PC-3 (cell line): ENCODE data around the gene ZNF732. TPM values are rescaled to one million over a fixed set of nuclear protein-coding genes. Genes with fewer than 3 reads are reported as not detected.

Experiments used
- ATAC-seq: fragments of 200-7000 bp; cut with Tn5 transposase; 2 replicates; pipeline ENCODE4 v1.9.1; 2020; ENCODE audit warnings: mild to moderate bottlenecking, moderate library complexity
- BruUV-seq: library from RNA; stranded (reverse); fragments of 400-500 nt; replicated peaks from 2 replicates; lab custom pipeline; 2021; lab: Mats Ljungman, UMichigan
- CTCF ChIA-PET: fragments of 300-600 bp; sonication (Branson Sonifier 250); formaldehyde crosslinking; loops from one replicate; lab custom pipeline; 2022; ENCODE audit warnings: antibody characterized with exemption; lab: Charles Lee
- POLR2A ChIA-PET: fragments of 300-600 bp; sonication (Branson Sonifier 250); formaldehyde crosslinking; loops from one replicate; lab custom pipeline; 2022; ENCODE audit warnings: antibody characterized with exemption; ENCODE audit not compliant: unreplicated experiment; lab: Charles Lee
- DNase-seq: peaks from one replicate; pipeline ENCODE4 v3.0.0-alpha.2; 2015
- H2AFZ ChIP-seq: fragments of 300-600 bp; sonication (generic); 2 replicates; pipeline ENCODE4 v1.6.0; 2016; ENCODE audit warnings: antibody characterized with exemption, low read length
- H3F3A ChIP-seq: fragments of 300-600 bp; sonication (generic); one replicate; pipeline ENCODE4 v1.6.0; 2017; ENCODE audit warnings: antibody characterized with exemption, low read length, control low read depth, mild to moderate bottlenecking; ENCODE audit not compliant: unreplicated experiment
- H3K27ac ChIP-seq: fragments of 300-600 bp; sonication (generic); 2 replicates; pipeline ENCODE4 v1.5.1; 2016; ENCODE audit warnings: mild to moderate bottlenecking, low read length
- H3K27me3 ChIP-seq: fragments of 300-600 bp; sonication (generic); 2 replicates; pipeline ENCODE4 v1.6.1; 2016; ENCODE audit warnings: low read length, mixed read lengths
- H3K36me3 ChIP-seq: fragments of 300-600 bp; sonication (generic); 2 replicates; pipeline ENCODE4 v1.6.1; 2016; ENCODE audit warnings: low read depth, mixed run types, low read length, mixed read lengths
- H3K4me1 ChIP-seq: fragments of 300-600 bp; sonication (generic); 2 replicates; pipeline ENCODE4 v1.5.1; 2016; ENCODE audit warnings: low read length; ENCODE audit not compliant: insufficient read depth
- H3K4me2 ChIP-seq: fragments of 300-600 bp; sonication (generic); 2 replicates; pipeline ENCODE4 v1.6.0; 2016; ENCODE audit warnings: low read length
- H3K4me3 ChIP-seq: fragments of 300-600 bp; sonication (generic); 2 replicates; pipeline ENCODE4 v1.5.1; 2016; ENCODE audit warnings: mild to moderate bottlenecking, low read length, mixed read lengths
- H3K79me2 ChIP-seq: fragments of 300-600 bp; sonication (generic); 2 replicates; pipeline ENCODE4 v1.6.1; 2017; ENCODE audit warnings: low read length, mixed read lengths
- H3K9ac ChIP-seq: fragments of 300-600 bp; sonication (generic); 2 replicates; pipeline ENCODE4 v1.6.0; 2016; ENCODE audit warnings: mild to moderate bottlenecking, low read length
- H3K9me2 ChIP-seq: fragments of 300-600 bp; sonication (generic); replicated peaks from 2 replicates; pipeline ENCODE4 v1.6.1; 2016; ENCODE audit warnings: mixed run types, low read length, mixed read lengths
- H3K9me3 ChIP-seq: fragments of 300-600 bp; sonication (generic); 2 replicates; pipeline ENCODE4 v1.6.1; 2016; ENCODE audit warnings: low read length, mixed read lengths
- H4K20me1 ChIP-seq: fragments of 300-600 bp; sonication (generic); 2 replicates; pipeline ENCODE4 v1.6.1; 2016; ENCODE audit warnings: low read length, mixed read lengths
- EZH2 ChIP-seq: fragments of 300-600 bp; sonication (generic); IDR thresholded peaks from one replicate; pipeline ENCODE4 v1.6.1; 2017; ENCODE audit warnings: antibody characterized with exemption, mild to moderate bottlenecking, low read length; ENCODE audit not compliant: unreplicated experiment
- EZH2phosphoT487 ChIP-seq: fragments of 300-600 bp; sonication (generic); IDR thresholded peaks from 2 replicates; pipeline ENCODE4 v1.6.1; 2018; ENCODE audit warnings: mild to moderate bottlenecking, antibody characterized with exemption, low read length, borderline replicate concordance
- intact Hi-C: fragments of 100-400 bp; cut with micrococcal nuclease; formaldehyde crosslinking; loops from 2 replicates; pipeline ENCODE4 v1.9.0; 2023
- total RNA-seq: library from RNA; depleted of rRNA; stranded (reverse); fragments of >200 nt; gene quantifications from 2 replicates; pipeline ENCODE4 v1.2.3, GENCODE V29; 2014
- TF ChIP-seq, protein P1 (sequence below): fragments of 300-600 bp; sonication (generic); conservative IDR thresholded peaks from 2 replicates; pipeline ENCODE4 v1.5.1; 2017; ENCODE audit warnings: antibody characterized with exemption, low read depth, mild to moderate bottlenecking, low read length

The ZNF732 gene
- total RNA-seq, 1 experiment from 2014 or later = not detected

DNA sequence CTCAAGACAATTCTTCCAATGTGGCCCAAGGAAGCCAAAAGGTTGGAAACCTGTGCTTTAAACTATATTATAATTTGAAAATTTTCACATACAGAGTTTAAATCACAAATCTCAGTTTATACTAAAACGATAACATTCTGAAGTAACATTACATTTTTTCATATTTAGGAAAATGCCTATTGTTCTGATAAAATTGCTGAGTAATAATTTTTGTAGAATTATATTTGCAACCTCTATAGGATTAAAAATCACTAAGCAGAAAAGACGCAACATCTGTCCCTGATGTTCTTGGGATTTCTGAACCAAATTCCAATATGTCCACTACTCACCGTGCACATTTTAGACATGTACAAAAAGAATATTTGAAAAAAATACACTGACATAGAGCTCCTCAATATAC is 10.5 kb downstream of the ZNF732 start:
- Histone ChIP-seq H3K4me1 (no peaks in the 10 kb centered on the region), H3K4me3 (no peak overlapping the region), H3F3A (no peaks in the 10 kb centered on the region), H3K27me3 (no peaks in the 10 kb centered on the region), H2AFZ (no peak overlapping the region), H3K9me2 (no peaks in the 10 kb centered on the region), H3K9me3 (no peaks in the 10 kb centered on the region; the same call in 1 of the 2 replicates), H3K27ac (no peak overlapping the region), H4K20me1 (no peaks in the 10 kb centered on the region), H3K79me2 (no peaks in the 10 kb centered on the region), H3K36me3 (no peaks in the 10 kb centered on the region), H3K9ac (no peak overlapping the region), H3K4me2 (no peak overlapping the region)
- ChIA-PET POLR2A (no interaction called here), CTCF (no interaction called here)
- TF ChIP-seq, protein P1, sequence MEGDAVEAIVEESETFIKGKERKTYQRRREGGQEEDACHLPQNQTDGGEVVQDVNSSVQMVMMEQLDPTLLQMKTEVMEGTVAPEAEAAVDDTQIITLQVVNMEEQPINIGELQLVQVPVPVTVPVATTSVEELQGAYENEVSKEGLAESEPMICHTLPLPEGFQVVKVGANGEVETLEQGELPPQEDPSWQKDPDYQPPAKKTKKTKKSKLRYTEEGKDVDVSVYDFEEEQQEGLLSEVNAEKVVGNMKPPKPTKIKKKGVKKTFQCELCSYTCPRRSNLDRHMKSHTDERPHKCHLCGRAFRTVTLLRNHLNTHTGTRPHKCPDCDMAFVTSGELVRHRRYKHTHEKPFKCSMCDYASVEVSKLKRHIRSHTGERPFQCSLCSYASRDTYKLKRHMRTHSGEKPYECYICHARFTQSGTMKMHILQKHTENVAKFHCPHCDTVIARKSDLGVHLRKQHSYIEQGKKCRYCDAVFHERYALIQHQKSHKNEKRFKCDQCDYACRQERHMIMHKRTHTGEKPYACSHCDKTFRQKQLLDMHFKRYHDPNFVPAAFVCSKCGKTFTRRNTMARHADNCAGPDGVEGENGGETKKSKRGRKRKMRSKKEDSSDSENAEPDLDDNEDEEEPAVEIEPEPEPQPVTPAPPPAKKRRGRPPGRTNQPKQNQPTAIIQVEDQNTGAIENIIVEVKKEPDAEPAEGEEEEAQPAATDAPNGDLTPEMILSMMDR = no peak
- TF ChIP-seq EZH2phosphoT487 (no peak), EZH2 (no peak)
- ATAC-seq (no peak), DNase-seq (no peak)
- intact Hi-C loops = no loop called here
- BruUV-seq = no TSS peak

DNA sequence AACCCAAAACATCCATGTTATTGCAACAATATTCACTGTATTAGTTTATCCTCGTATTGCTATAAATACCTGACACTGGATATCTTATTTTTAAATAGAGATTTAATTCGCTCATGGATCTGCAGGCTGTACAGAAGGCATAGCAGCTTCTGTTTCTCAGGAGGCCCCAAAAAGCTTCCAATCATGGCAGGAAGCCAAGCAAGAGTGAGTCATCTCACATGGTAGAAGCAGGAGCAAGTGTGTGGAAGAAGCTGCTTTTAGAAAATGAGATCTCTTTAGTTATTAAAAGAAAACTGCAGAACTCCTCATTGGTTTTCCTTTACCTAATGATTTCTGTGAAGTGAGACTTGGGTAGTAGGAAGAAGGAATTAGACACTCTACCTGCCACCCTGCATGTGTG is 16.4 kb downstream of the ZNF732 start:
- H2AFZ ChIP-seq = no peak overlapping the region
- no peak overlapping the region for H3K9ac ChIP-seq
- H3K4me1 ChIP-seq = no peaks in the 10 kb centered on the region
- ATAC-seq = no peak
- POLR2A ChIA-PET = no interaction called here
- H3K9me3 ChIP-seq = no peaks in the 10 kb centered on the region; the same call in 1 of the 2 replicates
- CTCF ChIA-PET = no interaction called here
- BruUV-seq = no TSS peak
- H3K27ac ChIP-seq = no peak overlapping the region
- H3K36me3 ChIP-seq = no peaks in the 10 kb centered on the region
- H3K79me2 ChIP-seq = no peaks in the 10 kb centered on the region
- no peak overlapping the region for H3K4me2 ChIP-seq
- no peaks in the 10 kb centered on the region for H3F3A ChIP-seq
- peak; percentile 2 for DNase-seq
- intact Hi-C loops = no loop called here
- no peaks in the 10 kb centered on the region for H3K9me2 ChIP-seq
- H3K27me3 ChIP-seq = no peaks in the 10 kb centered on the region
- H3K4me3 ChIP-seq = no peak overlapping the region
- TF ChIP-seq, protein P1 = no peak
- no peak for TF ChIP-seq EZH2
- TF ChIP-seq EZH2phosphoT487 = no peak
- no peaks in the 10 kb centered on the region for H4K20me1 ChIP-seq

DNA sequence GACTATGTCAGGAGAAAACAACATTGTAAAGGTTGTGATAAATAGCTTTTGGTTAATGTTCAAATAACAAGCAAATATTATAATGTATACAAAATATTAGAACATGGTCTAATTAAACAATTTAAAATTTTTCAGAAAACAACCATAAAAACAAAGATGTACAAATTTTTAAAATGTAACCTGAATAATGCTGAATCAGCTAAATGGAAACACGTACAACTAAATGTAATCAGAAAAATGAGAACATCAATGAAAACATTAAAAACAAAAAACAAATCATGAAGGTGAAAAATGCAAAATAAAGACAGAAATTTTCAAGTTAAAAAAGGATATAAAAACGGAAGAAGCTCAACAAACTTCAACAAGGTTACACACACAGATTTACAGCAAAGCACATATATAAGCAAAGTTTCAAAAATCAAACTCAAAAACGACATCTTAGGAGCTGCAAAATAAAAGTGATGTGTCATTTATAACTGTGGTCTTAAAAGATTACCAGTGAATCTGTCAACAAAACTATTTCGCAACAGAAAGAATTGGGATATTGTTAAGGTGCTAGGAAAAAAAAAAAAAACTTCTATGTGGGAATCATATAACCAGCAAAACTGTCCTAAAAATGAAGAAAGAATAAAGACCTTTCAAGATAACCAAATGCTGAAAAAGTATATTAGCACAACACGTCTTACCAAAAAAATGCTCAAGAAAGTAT is 31.8 kb downstream of the ZNF732 start:
- H3K27ac ChIP-seq = no peak overlapping the region
- H3K9me3 ChIP-seq = peaks cover 52% of the 10 kb centered on the region
- TF ChIP-seq EZH2phosphoT487 (no peak), EZH2 (no peak)
- TF ChIP-seq, protein P1 = no peak
- H3K27me3 ChIP-seq = no peaks in the 10 kb centered on the region
- H4K20me1 ChIP-seq = no peaks in the 10 kb centered on the region
- no TSS peak for BruUV-seq
- no peak overlapping the region for H2AFZ ChIP-seq
- CTCF ChIA-PET = no interaction called here
- intact Hi-C loops = no loop called here
- H3K36me3 ChIP-seq = no peaks in the 10 kb centered on the region
- no peaks in the 10 kb centered on the region for H3K79me2 ChIP-seq
- POLR2A ChIA-PET = no interaction called here
- no peak overlapping the region for H3K4me3 ChIP-seq
- no peaks in the 10 kb centered on the region for H3K4me1 ChIP-seq
- no peak overlapping the region for H3K4me2 ChIP-seq
- no peak overlapping the region for H3K9ac ChIP-seq
- no peaks in the 10 kb centered on the region for H3F3A ChIP-seq
- no peak for DNase-seq
- ATAC-seq = no peak
- H3K9me2 ChIP-seq = no peaks in the 10 kb centered on the region
